MCF 10A (cell line): Measurements from ENCODE around the gene LSP1. TPM values are rescaled to one million over a fixed set of nuclear protein-coding genes. Genes with fewer than 3 reads are reported as not detected.
A peak's percentile ranks its signal among the peaks of the same experiment; 100 is the strongest.

ENCODE experiments used
- BruUV-seq: library from RNA; stranded (reverse); fragments of 400-500 nt; replicated peaks from 2 replicates; lab custom pipeline; 2021; lab: Mats Ljungman, UMichigan
- CTCF ChIA-PET: fragments of 300-600 bp; sonication (Branson Sonifier 250); formaldehyde crosslinking; extraction: SDS; loops from one replicate; lab custom pipeline; 2021; ENCODE audit warnings: antibody characterized with exemption, inconsistent platforms; lab: Yijun Ruan, JAX
- POLR2A ChIA-PET: fragments of 300-600, 350-650 bp; sonication (Branson Sonifier 250); formaldehyde crosslinking; extraction: SDS; loops from one replicate; lab custom pipeline; 2020; ENCODE audit warnings: antibody characterized with exemption, inconsistent platforms; lab: Yijun Ruan, JAX
- DNase-seq: peaks from one replicate; pipeline ENCODE4 v3.0.0-alpha.2; 2018; ENCODE audit not compliant: unreplicated experiment
- H3K27ac Mint-ChIP-seq: one replicate; pipeline ENCODE4 v1.8.0; 2022; ENCODE audit warnings: mild to moderate bottlenecking, low read depth, mixed read lengths; ENCODE audit not compliant: unreplicated experiment
- H3K27me3 Mint-ChIP-seq: one replicate; pipeline ENCODE4 v1.8.0; 2022; ENCODE audit warnings: mixed read lengths; ENCODE audit not compliant: insufficient read depth, unreplicated experiment
- H3K36me3 Mint-ChIP-seq: one replicate; pipeline ENCODE4 v1.8.0; 2022; ENCODE audit warnings: mild to moderate bottlenecking, moderate library complexity, mixed read lengths; ENCODE audit not compliant: insufficient read depth, unreplicated experiment
- H3K4me1 Mint-ChIP-seq: one replicate; pipeline ENCODE4 v1.8.0; 2022; ENCODE audit warnings: mixed read lengths; ENCODE audit not compliant: insufficient read depth, unreplicated experiment
- H3K4me3 Mint-ChIP-seq: one replicate; pipeline ENCODE4 v1.8.0; 2022; ENCODE audit warnings: mild to moderate bottlenecking, moderate library complexity, mixed read lengths; ENCODE audit not compliant: unreplicated experiment
- H3K9me3 Mint-ChIP-seq: one replicate; pipeline ENCODE4 v1.8.0; 2022; ENCODE audit warnings: mixed read lengths; ENCODE audit not compliant: unreplicated experiment
- CTCF ChIP-seq: fragments of 200-600 bp; IDR thresholded peaks from one replicate; pipeline ENCODE4 v1.8.0; 2022; ENCODE audit warnings: antibody characterized with exemption, mild to moderate bottlenecking; ENCODE audit not compliant: unreplicated experiment
- intact Hi-C: fragments of 100-400 bp; cut with micrococcal nuclease; formaldehyde crosslinking; loops from 2 replicates; pipeline ENCODE4 v1.14.1; 2022
- total RNA-seq: library from RNA; stranded (reverse); gene quantifications from 2 replicates; pipeline ENCODE4 v1.2.3, GENCODE V29; 2022

Gene LSP1
- total RNA-seq, 1 experiment from 2014 or later: 3.7 TPM

GRCh38 chr11:1843098-1843473 is 9.8 kb upstream of the LSP1 start:
- no TSS peak for BruUV-seq
- Mint-ChIP-seq H3K36me3 (peaks cover 26% of the 10 kb centered on the region), H3K4me3 (peak overlapping the region; percentile 48), H3K27me3 (no peaks in the 10 kb centered on the region), H3K27ac (peak overlapping the region; percentile 77), H3K9me3 (no peaks in the 10 kb centered on the region), H3K4me1 (peaks cover 31% of the 10 kb centered on the region)
- ChIA-PET POLR2A (interaction anchor here (0.6 to 2.2 kb wide), 8 partner anchors 9 to 96 kb away, joined by 3 to 32 read pairs (median 3); partner anchors contain the start of genes IFITM10 and SYT8), CTCF (interaction anchor here (0.7 to 1.0 kb wide), 2 partner anchors 105 to 112 kb away, joined by 3 read pairs; no protein-coding TSS in a partner anchor)
- intact Hi-C loops: no loop called here
- peak; percentile 85 for DNase-seq
- no peak for TF ChIP-seq CTCF

- Mint-ChIP-seq H3K27me3 (no peaks in the 10 kb centered on the region), H3K9me3 (no peaks in the 10 kb centered on the region), H3K36me3 (peaks cover 25% of the 10 kb centered on the region), H3K4me1 (peaks cover 38% of the 10 kb centered on the region), H3K27ac (peak overlapping the region; percentile 77), H3K4me3 (peak overlapping the region; percentile 48)
- no peak for TF ChIP-seq CTCF
- BruUV-seq: no TSS peak
- DNase-seq: no peak
- intact Hi-C loops: no loop called here
- CTCF ChIA-PET: no interaction called here
- POLR2A ChIA-PET: interaction anchor here (1.0 to 2.2 kb wide), 2 partner anchors 10 to 19 kb away, joined by 3 to 32 read pairs; partner anchors contain the start of gene SYT8
Observed at GRCh38 chr11:1843796-1844195, 9.1 kb upstream of the LSP1 start.

- intact Hi-C loops: no loop called here
Observed at GRCh38 chr11:1844221-1845094, 8.4 kb upstream of the LSP1 start.

More at GRCh38 chr11:1844221-1845094, 8.4 kb upstream of the LSP1 start:
- H3K36me3 Mint-ChIP-seq: peaks cover 27% of the 10 kb centered on the region
- CTCF ChIA-PET: no interaction called here
- POLR2A ChIA-PET: interaction anchor here (1.0 to 2.2 kb wide), 2 partner anchors 11 to 18 kb away, joined by 3 to 32 read pairs; partner anchors contain the start of gene SYT8
- peak; percentile 60 for DNase-seq
- peaks cover 40% of the 10 kb centered on the region for H3K4me1 Mint-ChIP-seq
- H3K27ac Mint-ChIP-seq: peak overlapping the region; percentile 77
- H3K4me3 Mint-ChIP-seq: peak overlapping the region; percentile 48
- H3K27me3 Mint-ChIP-seq: no peaks in the 10 kb centered on the region
- H3K9me3 Mint-ChIP-seq: no peaks in the 10 kb centered on the region
- no TSS peak for BruUV-seq
- TF ChIP-seq CTCF: no peak
